GM23338 (cell line): Measurements from ENCODE around the gene ABCB6. TPM values are rescaled to one million over a fixed set of nuclear protein-coding genes. Genes with fewer than 3 reads are reported as not detected.

Source experiments
- ATAC-seq: fragments of 200-7000 bp; cut with Tn5 transposase; 3 replicates; pipeline ENCODE4 v1.9.1; 2020
- DNase-seq: peaks from one replicate; pipeline ENCODE4 v3.0.0-alpha.2; 2015; ENCODE audit warnings: low spot score
- H2AFZ ChIP-seq: fragments of 200-600 bp; sonication (generic); 2 replicates; pipeline ENCODE4 v1.8.0; 2016; ENCODE audit warnings: antibody characterized with exemption, mild to moderate bottlenecking, moderate library complexity
- H3F3A ChIP-seq: fragments of 200-600 bp; sonication (generic); replicated peaks from 2 replicates; pipeline ENCODE4 v1.8.0; 2017; ENCODE audit warnings: antibody characterized with exemption, mixed run types, low read depth
- H3K27ac ChIP-seq: fragments of 200-600 bp; sonication (generic); 2 replicates; pipeline ENCODE4 v1.6.1; 2016; ENCODE audit warnings: low read depth
- H3K27me3 ChIP-seq: fragments of 200-600 bp; sonication (generic); 2 replicates; pipeline ENCODE4 v1.8.0; 2016; ENCODE audit warnings: mild to moderate bottlenecking, mixed run types, moderate library complexity; ENCODE audit not compliant: insufficient read depth
- H3K36me3 ChIP-seq: fragments of 200-600 bp; sonication (generic); 2 replicates; pipeline ENCODE4 v1.8.0; 2016; ENCODE audit warnings: mild to moderate bottlenecking; ENCODE audit not compliant: insufficient read depth
- H3K4me1 ChIP-seq: fragments of 200-600 bp; sonication (generic); 2 replicates; pipeline ENCODE4 v1.8.0; 2016; ENCODE audit warnings: mild to moderate bottlenecking, moderate library complexity; ENCODE audit not compliant: insufficient read depth
- H3K4me2 ChIP-seq: fragments of 200-600 bp; sonication (generic); 2 replicates; pipeline ENCODE4 v1.7.1; 2017; ENCODE audit warnings: mixed run types
- H3K4me3 ChIP-seq: fragments of 200-600 bp; sonication (generic); 2 replicates; pipeline ENCODE4 v1.6.1; 2016; ENCODE audit warnings: mixed run types
- H3K79me2 ChIP-seq: fragments of 200-600 bp; sonication (generic); replicated peaks from 2 replicates; pipeline ENCODE4 v1.8.0; 2017; ENCODE audit warnings: mild to moderate bottlenecking; ENCODE audit not compliant: insufficient read depth
- H3K9me2 ChIP-seq: fragments of 200-600 bp; sonication (generic); 2 replicates; pipeline ENCODE4 v1.8.0; 2017; ENCODE audit not compliant: insufficient read depth
- H4K20me1 ChIP-seq: fragments of 200-600 bp; sonication (generic); replicated peaks from 2 replicates; pipeline ENCODE4 v1.8.0; 2017; ENCODE audit warnings: mild to moderate bottlenecking; ENCODE audit not compliant: insufficient read depth
- H3K27ac Mint-ChIP-seq: 2 replicates; pipeline ENCODE4 v1.8.0; 2020; ENCODE audit warnings: inconsistent platforms, mild to moderate bottlenecking, moderate library complexity, mixed read lengths
- H3K27me3 Mint-ChIP-seq: 3 replicates; pipeline ENCODE4 v1.8.0; 2022; ENCODE audit warnings: low read depth, mild to moderate bottlenecking, moderate library complexity, mixed read lengths, inconsistent platforms; ENCODE audit not compliant: insufficient read depth, poor library complexity
- H3K36me3 Mint-ChIP-seq: 3 replicates; pipeline ENCODE4 v1.8.0; 2021; ENCODE audit warnings: low read depth, mild to moderate bottlenecking, inconsistent platforms, moderate library complexity, mixed read lengths
- H3K4me1 Mint-ChIP-seq: 3 replicates; pipeline ENCODE4 v1.8.0; 2020; ENCODE audit warnings: mild to moderate bottlenecking, inconsistent platforms, mixed read lengths
- H3K4me3 Mint-ChIP-seq: 3 replicates; pipeline ENCODE4 v1.8.0; 2021; ENCODE audit warnings: moderate library complexity, mild to moderate bottlenecking, inconsistent platforms, mixed read lengths
- H3K9me3 Mint-ChIP-seq: 3 replicates; pipeline ENCODE4 v1.8.0; 2020; ENCODE audit warnings: moderate library complexity, mild to moderate bottlenecking, inconsistent platforms, mixed read lengths
- CREB1 ChIP-seq: fragments of 250-450 bp; sonication (Bioruptor Pico); IDR thresholded peaks from 2 replicates; pipeline ENCODE4 v1.5.0; 2020; ENCODE audit warnings: low read depth, mild to moderate bottlenecking, moderate library complexity
- ETS1 ChIP-seq: IDR thresholded peaks from 2 replicates; pipeline ENCODE4 v1.6.1; 2016; ENCODE audit warnings: antibody characterized with exemption
- EZH2 ChIP-seq: fragments of 200-600 bp; sonication (generic); IDR thresholded peaks from one replicate; pipeline ENCODE4 v1.8.0; 2017; ENCODE audit warnings: antibody characterized with exemption, mild to moderate bottlenecking, low read depth; ENCODE audit not compliant: unreplicated experiment
- EZH2phosphoT487 ChIP-seq: fragments of 200-600 bp; sonication (generic); IDR thresholded peaks from one replicate; pipeline ENCODE4 v1.8.1; 2018; ENCODE audit warnings: antibody characterized with exemption; ENCODE audit not compliant: unreplicated experiment
- JUNB ChIP-seq: IDR thresholded peaks from one replicate; pipeline ENCODE4 v1.6.1; 2016; ENCODE audit warnings: antibody characterized with exemption; ENCODE audit not compliant: unreplicated experiment
- NANOG ChIP-seq: IDR thresholded peaks from 2 replicates; pipeline ENCODE4 v1.6.1; 2016; ENCODE audit warnings: antibody characterized with exemption, borderline replicate concordance
- POLR2AphosphoS5 ChIP-seq: IDR thresholded peaks from 2 replicates; pipeline ENCODE4 v1.6.1; 2016; ENCODE audit warnings: antibody characterized with exemption, low read depth
- REST ChIP-seq: IDR thresholded peaks from one replicate; pipeline ENCODE4 v1.6.1; 2018; ENCODE audit warnings: antibody characterized with exemption; ENCODE audit not compliant: unreplicated experiment
- STAT1 ChIP-seq: IDR thresholded peaks from one replicate; pipeline ENCODE4 v1.6.1; 2016; ENCODE audit warnings: antibody characterized with exemption; ENCODE audit not compliant: unreplicated experiment
- ZNF114 ChIP-seq: fragments of 250-450 bp; sonication (Bioruptor Pico); IDR thresholded peaks from 2 replicates; pipeline ENCODE4 v1.5.0; 2020; ENCODE audit warnings: mild to moderate bottlenecking, moderate library complexity
- polyA plus RNA-seq: library from polyadenylated mRNA; unstranded; fragments of >200 nt; fragmentation: Nextera tagmentation; extraction: Ambion mirVana; gene quantifications from 2 replicates; pipeline ENCODE4 v1.2.1, GENCODE V29; 2016
- total RNA-seq: library from RNA; depleted of rRNA; stranded (reverse); fragments of >200 nt; shearing (Covaris generic); gene quantifications from 2 replicates; pipeline ENCODE4 v1.2.3, GENCODE V29; 2014
- TF ChIP-seq, protein P1 (sequence below): fragments of 250-450 bp; sonication (Bioruptor Pico); IDR thresholded peaks from 2 replicates; pipeline ENCODE4 v1.5.0; 2020; ENCODE audit warnings: mild to moderate bottlenecking, moderate library complexity
- TF ChIP-seq, protein P2 (sequence below), 2 experiments: fragments of 200-600 bp in 1 of 2; sonication (generic) in 1 of 2; conservative IDR thresholded peaks; 2 replicates each; pipeline versions ENCODE4 v1.5.1 to v1.6.1; 2016 to 2017; ENCODE audit warnings: antibody characterized with exemption in 2 of 2, low read depth in 2 of 2, mild to moderate bottlenecking in 2 of 2, moderate library complexity in 1 of 2

Gene ABCB6
- total and polyA plus RNA-seq, 2 experiments from 2014 or later, result 26.2 to 35.1 TPM

- no peaks in the 10 kb centered on the region for H3K79me2 ChIP-seq
- H3K4me1 ChIP-seq, result peaks cover 11% of the 10 kb centered on the region
- no peaks in the 10 kb centered on the region for H4K20me1 ChIP-seq
- ATAC-seq, result no peak
- Mint-ChIP-seq H3K4me3 (no peak overlapping the region; the same call in 2 of the 3 replicates), H3K27me3 (peaks cover 16% of the 10 kb centered on the region), H3K27ac (no peak overlapping the region), H3K9me3 (no peaks in the 10 kb centered on the region), H3K4me1 (peaks cover 15% of the 10 kb centered on the region), H3K36me3 (peaks cover 58% of the 10 kb centered on the region)
- no peak overlapping the region for H2AFZ ChIP-seq
- H3K27me3 ChIP-seq, result no peaks in the 10 kb centered on the region
- DNase-seq, result no peak
- 0 out of 2 replicates have a peak, but pooled peaks cover under 1% of the 10 kb centered on the region for H3F3A ChIP-seq
- no peak overlapping the region for H3K4me2 ChIP-seq
- no peak overlapping the region for H3K27ac ChIP-seq
- no peak overlapping the region for H3K4me3 ChIP-seq
- TF ChIP-seq, protein P1, sequence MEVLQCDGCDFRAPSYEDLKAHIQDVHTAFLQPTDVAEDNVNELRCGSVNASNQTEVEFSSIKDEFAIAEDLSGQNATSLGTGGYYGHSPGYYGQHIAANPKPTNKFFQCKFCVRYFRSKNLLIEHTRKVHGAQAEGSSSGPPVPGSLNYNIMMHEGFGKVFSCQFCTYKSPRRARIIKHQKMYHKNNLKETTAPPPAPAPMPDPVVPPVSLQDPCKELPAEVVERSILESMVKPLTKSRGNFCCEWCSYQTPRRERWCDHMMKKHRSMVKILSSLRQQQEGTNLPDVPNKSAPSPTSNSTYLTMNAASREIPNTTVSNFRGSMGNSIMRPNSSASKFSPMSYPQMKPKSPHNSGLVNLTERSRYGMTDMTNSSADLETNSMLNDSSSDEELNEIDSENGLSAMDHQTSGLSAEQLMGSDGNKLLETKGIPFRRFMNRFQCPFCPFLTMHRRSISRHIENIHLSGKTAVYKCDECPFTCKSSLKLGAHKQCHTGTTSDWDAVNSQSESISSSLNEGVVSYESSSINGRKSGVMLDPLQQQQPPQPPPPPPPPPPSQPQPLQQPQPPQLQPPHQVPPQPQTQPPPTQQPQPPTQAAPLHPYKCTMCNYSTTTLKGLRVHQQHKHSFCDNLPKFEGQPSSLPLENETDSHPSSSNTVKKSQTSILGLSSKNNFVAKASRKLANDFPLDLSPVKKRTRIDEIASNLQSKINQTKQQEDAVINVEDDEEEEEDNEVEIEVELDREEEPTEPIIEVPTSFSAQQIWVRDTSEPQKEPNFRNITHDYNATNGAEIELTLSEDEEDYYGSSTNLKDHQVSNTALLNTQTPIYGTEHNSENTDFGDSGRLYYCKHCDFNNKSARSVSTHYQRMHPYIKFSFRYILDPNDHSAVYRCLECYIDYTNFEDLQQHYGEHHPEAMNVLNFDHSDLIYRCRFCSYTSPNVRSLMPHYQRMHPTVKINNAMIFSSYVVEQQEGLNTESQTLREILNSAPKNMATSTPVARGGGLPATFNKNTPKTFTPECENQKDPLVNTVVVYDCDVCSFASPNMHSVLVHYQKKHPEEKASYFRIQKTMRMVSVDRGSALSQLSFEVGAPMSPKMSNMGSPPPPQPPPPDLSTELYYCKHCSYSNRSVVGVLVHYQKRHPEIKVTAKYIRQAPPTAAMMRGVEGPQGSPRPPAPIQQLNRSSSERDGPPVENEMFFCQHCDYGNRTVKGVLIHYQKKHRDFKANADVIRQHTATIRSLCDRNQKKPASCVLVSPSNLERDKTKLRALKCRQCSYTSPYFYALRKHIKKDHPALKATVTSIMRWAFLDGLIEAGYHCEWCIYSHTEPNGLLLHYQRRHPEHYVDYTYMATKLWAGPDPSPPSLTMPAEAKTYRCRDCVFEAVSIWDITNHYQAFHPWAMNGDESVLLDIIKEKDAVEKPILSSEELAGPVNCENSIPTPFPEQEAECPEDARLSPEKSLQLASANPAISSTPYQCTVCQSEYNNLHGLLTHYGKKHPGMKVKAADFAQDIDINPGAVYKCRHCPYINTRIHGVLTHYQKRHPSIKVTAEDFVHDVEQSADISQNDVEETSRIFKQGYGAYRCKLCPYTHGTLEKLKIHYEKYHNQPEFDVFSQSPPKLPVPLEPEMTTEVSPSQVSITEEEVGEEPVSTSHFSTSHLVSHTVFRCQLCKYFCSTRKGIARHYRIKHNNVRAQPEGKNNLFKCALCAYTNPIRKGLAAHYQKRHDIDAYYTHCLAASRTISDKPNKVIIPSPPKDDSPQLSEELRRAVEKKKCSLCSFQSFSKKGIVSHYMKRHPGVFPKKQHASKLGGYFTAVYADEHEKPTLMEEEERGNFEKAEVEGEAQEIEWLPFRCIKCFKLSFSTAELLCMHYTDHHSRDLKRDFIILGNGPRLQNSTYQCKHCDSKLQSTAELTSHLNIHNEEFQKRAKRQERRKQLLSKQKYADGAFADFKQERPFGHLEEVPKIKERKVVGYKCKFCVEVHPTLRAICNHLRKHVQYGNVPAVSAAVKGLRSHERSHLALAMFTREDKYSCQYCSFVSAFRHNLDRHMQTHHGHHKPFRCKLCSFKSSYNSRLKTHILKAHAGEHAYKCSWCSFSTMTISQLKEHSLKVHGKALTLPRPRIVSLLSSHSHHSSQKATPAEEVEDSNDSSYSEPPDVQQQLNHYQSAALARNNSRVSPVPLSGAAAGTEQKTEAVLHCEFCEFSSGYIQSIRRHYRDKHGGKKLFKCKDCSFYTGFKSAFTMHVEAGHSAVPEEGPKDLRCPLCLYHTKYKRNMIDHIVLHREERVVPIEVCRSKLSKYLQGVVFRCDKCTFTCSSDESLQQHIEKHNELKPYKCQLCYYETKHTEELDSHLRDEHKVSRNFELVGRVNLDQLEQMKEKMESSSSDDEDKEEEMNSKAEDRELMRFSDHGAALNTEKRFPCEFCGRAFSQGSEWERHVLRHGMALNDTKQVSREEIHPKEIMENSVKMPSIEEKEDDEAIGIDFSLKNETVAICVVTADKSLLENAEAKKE (CRISPR knock-in tag), result no peak
- TF ChIP-seq NANOG, result no peak
- TF ChIP-seq POLR2AphosphoS5, result no peak
- no peak for TF ChIP-seq JUNB
- TF ChIP-seq EZH2, result no peak
- no peak for TF ChIP-seq REST
- no peak for TF ChIP-seq EZH2phosphoT487
- TF ChIP-seq ZNF114 (CRISPR knock-in tag), result no peak
- TF ChIP-seq, protein P2, sequence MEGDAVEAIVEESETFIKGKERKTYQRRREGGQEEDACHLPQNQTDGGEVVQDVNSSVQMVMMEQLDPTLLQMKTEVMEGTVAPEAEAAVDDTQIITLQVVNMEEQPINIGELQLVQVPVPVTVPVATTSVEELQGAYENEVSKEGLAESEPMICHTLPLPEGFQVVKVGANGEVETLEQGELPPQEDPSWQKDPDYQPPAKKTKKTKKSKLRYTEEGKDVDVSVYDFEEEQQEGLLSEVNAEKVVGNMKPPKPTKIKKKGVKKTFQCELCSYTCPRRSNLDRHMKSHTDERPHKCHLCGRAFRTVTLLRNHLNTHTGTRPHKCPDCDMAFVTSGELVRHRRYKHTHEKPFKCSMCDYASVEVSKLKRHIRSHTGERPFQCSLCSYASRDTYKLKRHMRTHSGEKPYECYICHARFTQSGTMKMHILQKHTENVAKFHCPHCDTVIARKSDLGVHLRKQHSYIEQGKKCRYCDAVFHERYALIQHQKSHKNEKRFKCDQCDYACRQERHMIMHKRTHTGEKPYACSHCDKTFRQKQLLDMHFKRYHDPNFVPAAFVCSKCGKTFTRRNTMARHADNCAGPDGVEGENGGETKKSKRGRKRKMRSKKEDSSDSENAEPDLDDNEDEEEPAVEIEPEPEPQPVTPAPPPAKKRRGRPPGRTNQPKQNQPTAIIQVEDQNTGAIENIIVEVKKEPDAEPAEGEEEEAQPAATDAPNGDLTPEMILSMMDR (conservative IDR thresholded peaks at IDR 0.05; ENCODE audit: low read depth in 2 of 2), result no peak
- TF ChIP-seq ETS1, result no peak
- no peak for TF ChIP-seq STAT1
- TF ChIP-seq CREB1, result no peak
- no peaks in the 10 kb centered on the region; the same call in 1 of the 2 replicates for H3K36me3 ChIP-seq
- no peaks in the 10 kb centered on the region for H3K9me2 ChIP-seq
Observed at GRCh38 chr2:219214141-219214540, 4.6 kb downstream of the ABCB6 start.
